Activated CD8-positive, alpha-beta memory T cell treated with anti-CD3 and anti-CD28 coated beads, Interleukin-2, amount 50 U/mL, for 24 hours (primary cell): ENCODE measurements around the gene KBTBD13.
"Not testable (repeated sequence)": the region's sequence is repeated elsewhere in the genome, so short reads cannot be mapped to it uniquely, and the experiment has no call there.

Source experiments
- DNase-seq: peaks from one replicate; pipeline ENCODE4 v3.0.0-alpha.2; 2020; ENCODE audit errors: extremely low read depth

KBTBD13 gene

DNA sequence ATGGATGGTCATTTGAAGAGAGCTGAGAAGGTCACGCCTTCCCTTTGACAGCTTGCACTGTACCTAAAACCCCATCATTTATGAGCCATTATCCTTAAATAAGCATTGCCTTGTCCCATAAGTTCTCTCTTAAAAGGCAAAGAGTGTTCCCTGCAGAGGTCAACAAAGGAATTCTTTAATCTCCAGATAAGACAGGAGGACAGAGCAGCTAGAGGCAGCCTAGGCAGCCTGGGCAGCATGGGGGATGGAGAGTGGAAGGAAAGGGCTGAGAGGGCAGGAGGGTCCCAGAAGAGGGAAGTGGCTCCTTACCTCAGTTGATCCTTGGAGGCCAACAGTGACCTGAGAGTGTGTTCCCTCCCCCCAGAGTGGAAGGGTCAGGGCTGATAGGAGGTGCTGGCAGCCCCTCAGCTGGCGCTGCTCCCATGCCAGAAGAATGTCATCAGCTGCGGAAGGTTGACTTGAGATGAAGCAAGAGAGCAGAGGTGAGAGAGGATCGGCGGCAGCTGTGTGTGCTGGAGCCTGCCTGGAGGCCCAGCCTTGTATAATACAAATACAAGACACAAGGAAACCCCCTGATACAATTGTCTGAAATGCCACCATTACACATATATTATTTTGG, 12.8 kb downstream of the KBTBD13 start:
- no peak for DNase-seq

DNA sequence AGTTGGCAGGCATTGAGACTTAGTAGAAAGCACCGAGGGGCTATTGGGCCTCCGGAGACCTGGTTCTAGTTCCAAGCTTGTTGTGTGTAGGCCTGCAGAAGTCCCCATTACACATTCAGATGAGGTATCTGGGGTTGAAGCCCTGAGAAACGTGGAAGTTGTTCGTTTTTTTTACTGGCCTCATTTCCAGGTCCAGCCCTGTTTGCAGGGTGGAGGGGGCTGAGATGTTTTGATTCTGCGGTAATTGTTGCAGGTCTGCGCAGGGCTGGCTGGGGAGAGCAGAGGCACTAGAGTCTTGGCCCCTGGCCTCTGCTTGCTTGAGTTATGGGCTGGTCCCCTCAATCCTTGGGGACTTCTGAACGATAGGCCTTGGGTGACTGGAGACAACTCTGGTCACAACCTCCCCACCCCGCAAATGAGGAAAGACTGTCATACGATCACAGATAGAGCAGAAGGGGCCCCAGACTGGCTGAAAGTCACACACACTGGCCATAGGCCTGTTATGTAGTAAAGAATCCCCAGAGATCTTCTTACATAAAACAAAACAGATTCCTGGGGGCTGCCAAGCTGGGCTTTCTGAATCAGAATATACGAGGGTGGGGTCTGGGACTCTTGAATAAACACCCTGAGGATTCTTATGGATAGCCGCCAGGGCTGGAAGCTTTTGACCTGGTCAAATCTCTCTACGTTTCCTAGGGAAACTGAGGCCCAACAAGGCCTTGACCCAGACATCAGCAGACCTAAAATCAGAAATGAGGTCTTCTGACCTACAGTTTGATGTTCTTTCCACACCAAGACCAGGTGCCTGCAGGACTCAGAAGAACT, 15.6 kb downstream of the KBTBD13 start:
- no peak for DNase-seq

DNA sequence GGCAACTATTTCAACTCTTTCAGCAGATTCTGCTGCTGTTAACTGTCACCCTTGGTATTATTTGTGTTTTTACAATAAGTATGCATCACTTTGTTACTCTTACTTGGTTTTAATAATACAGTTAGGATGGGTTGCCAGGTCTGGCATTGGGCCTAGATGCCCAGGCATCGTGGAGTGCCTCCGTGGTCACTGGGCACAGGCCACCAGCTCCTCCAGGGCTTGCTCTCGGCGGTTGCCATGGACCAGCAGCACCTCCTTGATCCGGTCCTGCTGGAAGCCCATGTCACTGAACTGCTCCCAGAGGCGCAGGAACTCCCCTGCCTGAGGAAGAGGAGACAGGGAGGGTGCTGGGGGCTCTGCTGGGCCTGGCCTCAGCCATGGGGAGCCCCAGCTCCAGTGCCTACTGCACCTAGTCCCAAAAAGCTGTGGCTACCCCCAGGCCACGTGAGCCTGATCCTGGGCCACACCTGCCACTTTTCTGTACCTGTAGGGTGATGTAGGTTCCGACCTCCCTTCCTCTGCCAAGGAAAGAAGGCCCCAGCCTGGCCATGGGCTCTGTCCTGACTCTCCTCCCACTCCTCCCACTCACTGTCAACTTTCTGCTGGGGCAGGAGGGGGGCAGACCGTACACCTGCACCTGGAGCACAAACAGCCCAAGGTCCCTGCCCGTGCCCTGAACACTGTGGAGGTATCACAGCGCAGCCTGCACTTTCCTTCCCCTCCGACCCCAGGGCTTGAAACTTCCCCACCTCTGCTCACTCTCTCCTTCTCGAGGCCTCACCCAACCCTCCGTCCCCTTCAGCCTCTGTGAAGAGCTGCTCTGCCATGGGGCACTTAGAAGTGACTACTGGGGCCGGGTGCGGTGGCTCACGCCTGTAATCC, 16.6 kb downstream of the KBTBD13 start:
- no peak for DNase-seq

DNA sequence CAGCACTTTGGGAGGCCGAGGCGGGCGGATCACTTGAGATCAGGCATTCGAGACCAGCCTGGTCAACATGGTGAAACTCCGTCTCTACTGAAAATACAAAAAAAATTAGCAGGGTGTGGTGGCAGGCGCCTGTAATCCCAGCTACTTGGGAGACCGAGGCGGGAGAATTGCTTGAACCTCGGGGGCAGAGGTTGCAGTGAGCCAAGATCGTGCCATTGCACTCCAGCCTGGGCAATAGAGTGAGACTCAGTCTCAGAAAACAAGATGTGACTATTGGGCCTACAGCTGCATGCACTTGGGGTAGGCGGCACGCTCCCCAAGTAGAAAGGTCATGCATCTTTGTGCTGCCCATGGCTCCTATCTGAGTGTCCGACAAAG, 17.2 kb downstream of the KBTBD13 start:
- not testable (repeated sequence) for DNase-seq

DNA sequence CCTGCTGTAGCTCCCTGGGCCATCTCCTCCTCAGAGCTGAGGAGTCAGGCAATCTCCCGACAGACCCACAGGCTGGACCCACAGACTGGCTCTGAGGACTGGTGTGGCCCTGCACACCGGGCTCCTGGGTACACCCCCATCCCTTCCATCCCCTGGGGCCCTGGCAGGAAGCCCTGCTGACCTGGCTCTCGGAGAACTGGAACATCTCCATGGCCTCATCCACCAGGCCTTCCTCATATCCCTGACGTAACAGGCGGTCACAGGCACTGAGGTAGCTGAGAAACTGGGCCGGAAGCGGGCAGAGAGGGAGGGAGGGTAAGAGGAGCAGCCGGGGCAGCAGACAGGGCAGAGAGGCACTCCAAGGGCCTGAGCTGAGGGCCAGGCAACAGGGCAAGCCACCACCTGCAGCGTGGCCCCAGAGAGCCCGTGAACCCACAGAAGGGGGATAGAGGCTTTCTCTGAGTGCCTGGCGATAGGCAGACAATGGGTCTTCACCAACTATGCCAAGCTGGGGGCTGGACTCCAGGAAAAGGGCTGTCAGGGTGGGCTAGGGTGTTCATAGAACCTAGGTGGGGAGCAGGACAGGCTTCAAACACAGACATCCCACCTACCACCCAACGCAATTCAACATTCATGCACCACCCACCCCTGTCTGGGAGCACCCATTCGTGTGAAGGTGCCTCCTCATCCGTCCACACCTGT, 17.9 kb downstream of the KBTBD13 start:
- no peak for DNase-seq

DNA sequence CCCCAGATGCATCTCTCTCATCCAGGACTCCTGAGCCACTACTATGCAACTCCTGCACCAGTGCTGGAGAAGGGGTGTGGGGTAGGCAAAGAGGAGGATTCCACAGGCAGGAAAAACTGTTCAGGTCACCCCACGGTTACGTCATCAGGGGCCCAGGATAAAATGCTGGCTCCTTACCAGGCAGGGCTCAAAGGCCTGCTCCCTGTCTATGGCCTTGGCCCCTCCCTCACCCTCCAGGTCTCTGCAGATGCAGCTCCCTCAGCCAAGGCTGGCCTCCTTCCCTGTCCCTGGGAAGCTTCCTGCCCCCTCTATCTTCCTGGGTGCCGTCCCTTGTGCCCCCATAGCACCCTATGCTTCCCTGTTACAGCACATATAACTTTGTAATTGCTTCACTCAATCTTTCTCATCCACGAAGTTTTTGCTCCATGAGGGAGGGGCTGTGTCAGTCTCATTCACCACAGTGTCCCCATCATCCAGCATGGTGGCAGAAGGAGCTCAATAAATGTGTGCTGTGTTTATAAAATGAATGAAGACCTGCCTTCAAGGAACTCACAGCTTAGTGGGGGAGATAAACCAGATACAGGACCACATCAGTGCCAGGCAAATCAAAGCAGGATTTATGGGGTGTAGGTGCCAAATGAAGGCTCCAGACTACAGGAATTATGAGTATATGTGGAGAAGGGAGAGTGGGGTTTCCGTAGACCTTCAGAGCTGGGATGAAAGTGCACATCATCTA, 18.6 kb downstream of the KBTBD13 start:
- DNase-seq: no peak

DNA sequence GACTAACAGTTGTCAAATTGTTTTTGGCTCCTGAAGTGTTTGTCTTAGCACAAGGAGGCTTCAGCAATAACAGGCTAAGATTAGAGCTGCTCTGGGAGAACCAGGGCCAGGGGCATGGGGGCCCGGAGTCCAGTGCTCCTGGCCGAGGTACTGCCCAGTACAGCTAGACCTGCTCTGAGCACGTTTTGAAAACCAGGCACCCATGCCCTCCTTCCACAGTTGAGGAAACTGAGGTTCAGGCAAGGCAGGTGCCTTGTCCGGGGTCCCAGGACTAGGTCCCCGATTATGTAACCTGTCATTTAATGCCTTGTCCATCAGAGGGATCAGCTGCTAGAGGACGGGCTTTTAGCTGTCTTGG, 19.2 kb downstream of the KBTBD13 start:
- DNase-seq: no peak

DNA sequence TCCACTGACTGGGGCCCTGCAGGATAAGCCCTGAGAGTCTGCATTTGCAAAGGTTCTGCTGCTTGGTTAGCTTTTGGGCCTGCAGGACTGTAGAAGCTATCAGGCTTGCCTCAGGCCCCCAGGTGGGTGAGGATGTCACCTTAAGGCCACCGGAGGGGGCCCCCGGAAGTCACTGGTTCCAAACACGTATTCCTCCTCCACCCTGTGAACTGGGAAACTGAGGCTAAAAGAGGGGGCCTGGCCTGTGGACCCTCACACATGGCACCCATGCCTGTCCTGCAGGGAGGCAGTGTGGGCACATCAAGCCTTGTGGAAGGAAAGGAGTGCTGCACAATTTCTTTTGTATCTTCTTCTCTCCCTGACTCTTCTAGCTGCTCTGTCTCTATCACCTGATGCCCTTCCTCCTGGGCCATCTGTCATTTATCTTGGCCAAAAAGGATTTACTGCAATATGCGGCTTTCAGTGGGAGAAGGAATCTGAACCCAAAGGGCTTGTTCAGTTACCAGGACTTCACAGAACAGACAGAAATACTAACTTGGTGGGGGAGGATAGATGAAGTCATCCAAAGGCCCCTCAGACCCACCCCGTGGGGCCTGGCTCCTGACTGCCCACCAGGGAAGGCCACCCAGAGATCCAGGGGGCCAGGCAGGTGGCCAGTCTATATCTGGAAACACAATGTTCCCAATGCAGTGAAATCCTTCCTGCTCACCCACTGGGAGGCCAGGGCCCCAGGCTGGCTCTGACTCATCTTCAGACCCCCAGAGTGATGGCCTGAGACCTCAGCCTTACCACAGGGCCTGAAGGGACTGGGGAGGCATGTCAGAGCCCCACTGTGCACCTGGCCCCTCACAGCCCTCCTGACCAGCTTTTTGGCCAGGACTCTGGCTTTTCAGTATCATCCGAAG, 20.2 kb downstream of the KBTBD13 start:
- DNase-seq: no peak

DNA sequence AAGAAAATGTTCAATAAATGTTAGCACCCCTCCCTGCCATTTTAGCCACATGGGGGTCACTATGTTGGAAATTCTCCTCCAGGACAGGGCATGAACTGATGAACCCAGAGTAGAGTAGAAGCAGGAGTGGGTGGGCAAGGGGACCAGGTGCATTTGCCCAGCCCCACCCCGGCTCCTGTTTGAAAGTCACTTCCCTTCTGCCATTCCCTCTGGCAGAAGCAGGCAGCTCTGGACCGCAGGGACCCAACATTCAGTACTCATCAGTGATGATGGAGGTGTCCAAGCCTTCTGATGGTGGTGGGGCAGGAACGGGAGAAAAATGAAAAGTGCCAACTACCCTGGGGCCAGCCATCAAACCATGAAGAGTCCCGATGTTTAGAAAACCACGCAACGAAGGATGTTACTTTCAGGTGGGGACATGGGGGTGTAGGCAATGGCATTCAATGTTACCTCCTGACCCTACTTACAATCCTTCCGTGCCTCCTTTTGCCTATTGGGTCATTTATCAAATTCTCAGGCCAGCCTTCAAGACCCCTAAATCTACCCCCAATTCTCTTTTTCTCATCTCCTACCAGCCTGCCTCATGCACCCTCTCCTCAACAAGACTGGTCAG, 21.2 kb downstream of the KBTBD13 start:
- no peak for DNase-seq

DNA sequence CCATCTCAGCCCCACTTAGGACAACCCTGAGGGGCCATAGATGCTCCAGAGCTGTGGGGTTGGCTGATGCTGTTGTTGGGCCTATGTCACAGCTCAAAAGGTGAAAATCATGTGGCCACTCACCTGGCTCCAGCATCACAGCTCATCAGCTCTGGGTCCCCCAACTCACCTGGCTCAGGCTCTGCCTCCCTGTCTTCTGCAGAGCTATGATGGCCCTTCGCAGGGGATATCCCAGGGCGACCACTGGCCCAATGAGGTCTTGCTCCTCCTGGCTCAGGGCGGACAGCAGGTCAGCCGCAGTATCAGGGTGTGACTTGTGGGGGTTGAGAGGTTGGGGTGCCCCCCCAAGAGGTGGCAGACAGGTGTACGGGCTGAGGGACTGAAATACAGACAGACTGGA, 22.8 kb downstream of the KBTBD13 start:
- DNase-seq: no peak

DNA sequence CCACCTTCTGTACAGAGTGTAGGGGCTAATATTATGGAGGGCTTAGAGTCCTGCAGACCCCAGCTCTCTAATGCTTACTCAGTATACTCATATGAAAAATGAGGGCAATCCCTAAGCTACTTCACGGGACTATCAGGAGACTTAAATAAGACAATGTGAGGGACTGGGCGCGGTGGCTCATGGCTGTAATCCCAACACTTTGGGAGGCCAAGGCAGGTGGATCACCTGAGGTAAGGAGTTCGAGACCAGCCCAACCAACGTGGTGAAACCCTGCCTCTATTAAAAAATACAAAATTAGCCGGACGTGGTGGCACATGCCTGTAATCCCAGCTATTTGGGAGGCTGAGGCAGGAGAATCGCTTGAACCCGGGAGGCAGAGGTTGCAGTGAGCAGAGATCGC, 23.3 kb downstream of the KBTBD13 start:
- DNase-seq: not testable (repeated sequence)

DNA sequence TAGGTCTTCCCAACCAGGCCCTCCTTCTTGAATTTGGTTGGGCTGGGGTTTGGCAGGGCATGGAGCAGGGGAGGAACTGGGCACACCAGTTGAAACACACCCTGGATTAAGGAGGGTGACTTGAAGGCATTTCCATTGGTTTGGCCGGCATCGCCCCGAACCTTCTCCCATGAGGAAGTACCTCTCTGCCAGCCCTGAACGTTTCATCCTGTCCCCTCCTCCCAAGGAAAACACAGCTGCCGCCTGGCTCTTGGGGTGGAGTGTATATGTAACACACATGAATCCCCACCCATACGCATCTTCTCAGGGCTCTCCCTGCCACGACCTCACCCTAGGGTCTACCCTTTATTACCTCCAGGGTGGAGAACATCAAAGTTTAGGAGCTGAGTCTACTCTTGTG, 23.9 kb downstream of the KBTBD13 start:
- no peak for DNase-seq

DNA sequence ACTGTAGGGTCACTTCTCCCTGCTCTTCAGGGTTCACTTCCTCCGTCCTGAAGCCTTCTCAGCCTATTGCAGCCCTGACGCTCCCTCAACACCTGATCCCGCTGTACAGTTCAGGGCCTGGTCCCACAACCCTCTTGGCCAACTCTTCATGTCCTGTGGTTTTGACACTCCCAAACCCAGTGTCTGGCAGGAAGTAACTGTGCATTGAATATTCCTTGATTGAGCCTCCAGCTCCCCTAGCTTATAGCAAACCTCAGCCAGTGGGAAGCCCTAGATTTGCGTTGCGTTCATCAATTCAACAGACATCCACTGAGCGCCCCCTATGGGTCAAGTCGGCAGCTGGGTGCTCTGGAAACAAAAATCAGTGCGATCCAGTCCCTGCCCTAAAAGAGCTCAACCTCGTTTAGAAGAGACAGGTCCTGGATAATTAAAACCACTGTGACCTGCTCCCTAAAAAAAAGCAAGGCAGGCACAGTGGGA, 24.9 kb downstream of the KBTBD13 start:
- DNase-seq: no peak

DNA sequence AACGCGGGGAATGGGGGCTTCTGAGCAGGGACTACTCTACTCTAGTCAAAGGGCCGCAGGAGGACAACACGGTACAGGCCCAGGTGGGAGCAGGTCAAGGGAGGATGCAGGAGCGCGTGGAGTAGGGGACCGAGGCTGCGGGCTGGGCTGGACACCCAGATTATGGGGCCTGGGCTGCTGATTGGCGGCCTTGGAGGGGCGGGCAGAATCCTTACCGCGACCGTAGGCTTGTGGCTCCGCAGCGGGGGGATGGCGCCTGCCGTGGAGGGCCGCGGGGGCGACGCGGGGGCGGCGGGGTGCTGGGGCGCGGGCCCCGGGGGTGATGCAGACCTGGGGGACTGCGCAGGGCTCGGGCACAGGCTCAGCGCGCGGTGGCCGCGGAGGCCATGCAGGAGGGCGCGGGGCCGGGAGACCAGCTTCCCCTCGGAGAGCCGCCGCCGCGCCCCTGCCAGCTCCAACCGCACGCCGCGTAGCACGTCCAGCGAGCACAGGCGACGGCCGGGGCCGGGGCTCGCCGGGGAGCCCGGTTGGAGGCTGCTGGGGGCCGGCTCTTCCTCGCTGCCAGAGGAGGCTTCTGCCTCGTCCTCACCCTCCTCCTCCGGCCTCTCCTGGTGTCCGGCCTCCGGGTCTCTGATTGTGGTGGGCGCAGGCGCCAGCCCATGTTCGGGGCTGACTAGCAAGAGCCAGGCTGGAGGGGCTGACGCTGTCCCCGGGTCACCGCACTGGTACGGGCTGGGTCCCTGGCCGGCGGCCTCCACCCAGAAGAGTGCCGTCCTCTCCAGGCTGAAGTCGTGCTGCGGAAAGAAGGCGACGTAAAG, 25.6 kb downstream of the KBTBD13 start:
- DNase-seq: no peak

DNA sequence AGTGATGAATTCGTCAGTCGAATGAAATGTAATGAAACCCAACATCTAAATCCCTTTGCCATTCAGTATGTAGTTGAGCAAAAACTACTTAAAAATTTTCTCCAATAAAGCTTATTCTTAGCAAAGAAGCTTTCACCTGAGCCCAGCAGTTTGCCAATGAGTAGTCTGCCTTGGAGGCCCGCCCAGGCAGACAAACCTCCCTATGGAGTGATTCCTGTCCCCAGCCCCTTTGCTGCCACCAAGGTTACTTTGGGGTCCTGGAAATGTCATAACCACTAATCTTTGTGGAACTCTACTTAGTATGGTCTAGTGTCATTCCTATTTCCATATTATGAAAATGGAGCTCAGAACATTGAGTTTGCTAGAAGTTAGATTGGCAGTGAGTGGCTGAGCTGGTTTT, 26.4 kb downstream of the KBTBD13 start:
- no peak for DNase-seq

DNA sequence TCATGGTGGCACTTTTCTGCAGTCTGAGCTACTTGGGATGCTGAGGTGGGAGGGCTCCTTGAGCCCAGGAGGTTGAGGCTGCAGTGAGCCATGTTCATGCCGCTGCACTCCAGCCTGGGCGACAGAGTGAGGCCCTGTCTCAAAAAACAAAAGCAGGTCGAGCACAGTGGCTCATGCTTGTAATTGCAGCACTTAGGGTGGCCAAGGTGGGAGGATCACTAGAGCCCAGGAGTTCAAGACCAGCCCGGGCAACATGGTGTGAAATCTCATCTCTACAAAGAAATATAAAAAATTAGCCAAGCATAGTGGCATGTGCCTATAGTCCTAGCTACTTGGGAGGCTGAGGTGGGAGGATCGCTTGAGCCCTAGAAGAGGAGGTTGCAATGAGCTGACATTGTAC, 28.5 kb downstream of the KBTBD13 start:
- DNase-seq: no peak

DNA sequence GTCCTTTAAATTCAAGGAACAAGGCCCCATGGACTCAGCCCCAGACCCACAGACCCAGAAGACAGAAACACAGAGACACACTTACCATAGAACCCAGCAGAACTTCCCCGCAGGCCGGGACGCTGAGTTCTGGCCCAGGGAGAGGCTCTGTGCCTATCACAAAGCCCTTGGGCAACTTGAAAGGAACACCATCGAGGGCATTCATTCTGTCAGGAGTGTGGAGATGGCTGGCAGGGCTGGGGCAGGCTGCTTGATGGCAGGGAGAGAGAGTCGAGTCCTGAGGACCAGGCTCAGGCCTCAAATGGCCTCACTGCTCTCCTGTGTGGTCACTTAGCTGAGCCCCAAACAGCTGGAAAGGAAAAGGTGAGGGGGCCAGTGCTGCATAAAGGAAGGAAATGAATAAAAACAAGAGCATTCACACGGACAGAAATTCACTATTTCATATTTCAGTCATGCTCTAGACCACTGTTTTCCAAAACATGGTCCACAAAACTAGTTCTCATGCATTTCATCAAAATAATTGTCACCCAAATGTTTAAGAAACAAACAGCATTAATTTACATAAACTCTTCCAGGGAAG, 29.6 kb downstream of the KBTBD13 start:
- no peak for DNase-seq

DNA sequence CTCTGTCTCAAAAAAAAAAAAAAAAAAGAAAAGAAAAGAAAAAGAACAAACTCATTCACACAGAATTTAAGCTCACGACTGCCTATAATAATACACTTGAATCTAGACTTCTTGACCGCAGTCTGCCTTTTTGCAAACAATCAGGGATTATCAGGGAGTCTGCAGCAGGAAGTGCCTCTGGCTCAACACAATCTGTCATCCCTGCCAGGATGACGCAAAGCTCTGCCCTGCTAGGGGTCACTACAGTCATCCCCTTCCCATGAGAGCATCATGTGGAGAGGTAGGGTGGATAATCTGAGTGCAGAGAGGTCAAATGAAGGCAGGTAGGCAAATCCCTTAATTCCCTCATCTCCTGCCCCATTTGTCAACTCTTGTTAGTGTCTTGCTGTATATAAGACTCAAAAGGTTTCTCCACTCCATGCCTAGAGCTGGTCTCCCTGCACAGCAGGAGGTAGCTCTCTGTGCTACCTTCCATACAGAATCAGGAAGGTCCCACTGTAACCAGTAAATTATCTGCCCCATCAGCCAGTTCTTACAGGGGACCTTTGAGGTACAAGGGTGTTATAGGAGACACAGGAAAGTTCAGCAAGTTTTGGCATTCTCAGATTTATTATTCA, 34.2 kb downstream of the KBTBD13 start:
- no peak for DNase-seq
